GM21447 (cell line): ENCODE results near the gene OR52B6.
"Not testable (repeated sequence)": the region's sequence is repeated elsewhere in the genome, so short reads cannot be mapped to it uniquely, and the experiment has no call there.

ENCODE experiments used
- ATAC-seq: cut with Tn5 transposase; IDR thresholded peaks from one replicate; pipeline ENCODE4 v1.9.1; 2021; ENCODE audit not compliant: unreplicated experiment

Gene OR52B6, protein sequence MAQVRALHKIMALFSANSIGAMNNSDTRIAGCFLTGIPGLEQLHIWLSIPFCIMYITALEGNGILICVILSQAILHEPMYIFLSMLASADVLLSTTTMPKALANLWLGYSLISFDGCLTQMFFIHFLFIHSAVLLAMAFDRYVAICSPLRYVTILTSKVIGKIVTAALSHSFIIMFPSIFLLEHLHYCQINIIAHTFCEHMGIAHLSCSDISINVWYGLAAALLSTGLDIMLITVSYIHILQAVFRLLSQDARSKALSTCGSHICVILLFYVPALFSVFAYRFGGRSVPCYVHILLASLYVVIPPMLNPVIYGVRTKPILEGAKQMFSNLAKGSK

DNA sequence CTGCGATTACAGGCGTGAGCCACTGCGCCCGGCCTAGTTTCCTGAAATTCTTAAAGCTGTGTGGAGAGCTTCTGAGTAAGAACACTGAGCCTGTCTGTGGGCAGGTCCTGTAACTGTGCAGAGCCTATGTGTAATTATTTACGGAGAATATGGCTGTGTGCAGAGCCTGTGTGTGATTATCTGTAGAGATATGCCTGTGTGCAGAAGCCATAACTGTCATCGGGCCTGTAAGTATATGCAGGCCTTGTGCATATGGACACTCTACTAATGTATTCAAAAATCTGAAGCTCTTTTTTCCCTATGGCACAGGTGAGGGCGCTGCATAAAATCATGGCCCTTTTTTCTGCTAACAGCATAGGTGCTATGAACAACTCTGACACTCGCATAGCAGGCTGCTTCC lies at the start of gene OR52B6:
Gene OR52B6, plus strand, starts transcription at position 301 of the 400 bp plus-strand sequence. Its CDS starts 0 bp downstream, at position 301.
- ATAC-seq, result no peak

DNA sequence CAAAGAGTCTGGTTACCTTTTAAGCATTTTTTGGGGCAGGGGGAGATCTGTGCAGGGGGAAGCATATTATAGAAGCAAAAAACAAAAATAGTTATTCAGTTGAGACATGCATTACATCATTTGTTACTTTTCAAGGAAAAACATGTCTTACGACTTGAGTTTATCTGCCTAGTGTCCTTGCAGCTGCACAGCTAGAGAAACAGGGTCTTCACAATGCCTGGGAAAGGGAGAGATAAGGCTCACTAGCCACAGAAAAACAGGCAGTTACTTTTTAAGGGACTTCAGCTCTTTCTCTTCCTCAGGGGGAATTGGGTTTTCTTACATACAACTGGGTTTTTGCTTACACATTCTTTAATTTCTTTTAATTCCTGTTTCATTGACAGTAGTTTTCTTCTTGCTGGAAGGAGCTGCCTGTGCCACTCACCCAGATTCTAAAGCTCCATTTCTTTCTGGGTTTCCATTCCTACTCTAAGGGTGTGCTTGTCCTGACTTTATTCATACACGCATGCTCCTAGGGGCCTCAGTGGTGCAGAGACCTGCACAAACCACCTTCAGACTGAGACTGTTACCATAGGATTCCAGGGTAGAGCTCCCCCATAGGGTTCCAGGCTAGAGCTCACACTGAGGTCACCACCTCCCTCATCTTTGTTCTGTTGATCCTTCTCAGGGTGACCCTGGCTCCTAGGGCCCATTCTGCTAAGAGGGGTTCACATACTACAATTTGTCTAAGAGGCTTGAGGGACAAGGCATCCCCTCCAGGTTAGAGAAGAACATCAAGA lies 49.4 kb upstream of the OR52B6 start:
- no peak for ATAC-seq

DNA sequence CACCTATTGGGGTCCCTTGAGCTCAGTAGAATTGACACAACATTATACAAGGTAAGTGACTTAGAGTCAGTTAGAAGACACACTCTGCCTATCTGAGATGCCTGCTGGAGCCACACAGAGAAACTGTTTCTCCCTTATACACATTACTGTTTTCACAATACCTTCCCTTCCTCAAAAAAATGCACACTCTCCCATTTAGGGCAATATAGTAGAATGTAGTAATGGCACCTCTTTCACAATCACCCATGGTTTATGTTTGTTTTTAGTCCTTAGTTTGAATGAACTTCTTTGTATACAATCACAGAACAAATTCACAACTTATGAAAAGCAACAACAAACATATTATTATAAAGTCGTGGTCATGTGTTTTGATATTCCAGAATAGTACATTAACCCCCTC lies 46.6 kb upstream of the OR52B6 start:
- no peak for ATAC-seq

DNA sequence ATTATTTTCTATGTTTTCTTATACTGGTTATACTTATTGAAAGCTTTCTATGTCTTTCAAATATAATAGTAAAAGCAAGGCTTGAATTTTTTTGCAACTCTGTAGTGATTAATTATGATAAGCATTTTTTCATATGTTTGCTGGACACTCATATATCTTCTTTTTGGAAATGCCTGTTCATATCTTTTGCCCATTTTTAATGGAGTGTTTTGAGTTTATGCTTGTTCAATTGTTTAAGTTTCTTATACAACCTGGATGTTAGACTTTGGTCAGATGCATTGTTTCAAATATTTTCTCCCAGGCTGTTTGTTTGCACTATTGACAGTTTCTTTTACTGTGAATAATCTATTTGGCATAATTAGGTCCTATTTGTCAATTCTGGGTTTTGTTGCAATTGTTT lies 44.2 kb upstream of the OR52B6 start:
- no peak for ATAC-seq

DNA sequence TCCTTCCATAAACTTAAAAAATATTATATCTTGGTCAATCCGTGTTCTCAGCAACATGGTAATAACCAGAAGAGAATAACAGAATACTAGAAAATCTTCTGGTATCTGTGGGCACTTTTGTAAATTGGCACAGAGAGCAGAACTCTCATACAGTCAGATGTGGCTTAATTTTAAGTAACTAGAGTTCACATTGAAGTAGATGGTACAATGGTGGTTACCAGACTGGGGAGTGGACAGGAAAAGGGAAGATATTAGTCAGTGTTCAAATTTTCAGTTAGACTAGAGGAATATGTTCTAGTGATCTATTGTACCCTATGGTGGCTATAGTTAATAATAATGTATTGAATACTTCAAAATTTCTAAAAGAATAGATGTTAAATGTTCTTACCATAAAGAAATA lies 39.2 kb upstream of the OR52B6 start:
- no peak for ATAC-seq

DNA sequence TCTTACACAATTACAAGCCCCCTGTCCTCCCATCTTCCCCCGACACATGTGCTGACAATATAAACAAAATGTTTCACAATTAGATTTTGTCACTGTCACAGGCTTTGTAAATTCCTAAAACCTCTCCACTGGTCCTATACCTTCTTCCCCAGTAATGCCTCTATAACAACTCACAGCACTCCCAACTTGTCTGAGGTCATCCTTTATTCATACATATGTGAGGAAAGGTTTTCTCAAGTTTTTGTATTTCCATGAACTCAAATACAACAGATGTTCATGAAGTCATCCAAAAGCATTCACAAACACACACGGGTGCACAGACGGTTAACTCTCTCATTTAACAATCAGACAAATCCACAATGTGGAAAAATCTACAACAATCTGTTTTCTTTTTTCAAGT lies 34.2 kb upstream of the OR52B6 start:
- ATAC-seq, result no peak

DNA sequence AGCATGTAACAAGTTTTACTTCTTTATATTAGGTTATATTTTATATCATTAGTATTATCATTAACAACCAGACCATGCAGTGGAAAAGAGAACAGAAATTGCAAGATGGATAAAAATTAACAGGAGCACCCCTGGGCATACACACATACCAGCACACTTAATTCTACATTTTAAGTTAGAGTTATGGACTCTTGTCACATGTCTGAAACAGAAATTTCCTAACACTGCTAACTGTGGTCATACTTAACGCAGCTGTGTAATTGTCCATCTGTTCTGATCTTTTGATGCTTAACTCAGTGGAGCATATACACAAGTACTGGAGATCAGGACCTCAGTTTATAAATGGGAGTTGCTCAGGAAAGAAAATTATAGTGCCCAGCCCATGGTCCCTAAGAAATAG lies 32.7 kb upstream of the OR52B6 start:
- ATAC-seq, result peak; percentile 40

DNA sequence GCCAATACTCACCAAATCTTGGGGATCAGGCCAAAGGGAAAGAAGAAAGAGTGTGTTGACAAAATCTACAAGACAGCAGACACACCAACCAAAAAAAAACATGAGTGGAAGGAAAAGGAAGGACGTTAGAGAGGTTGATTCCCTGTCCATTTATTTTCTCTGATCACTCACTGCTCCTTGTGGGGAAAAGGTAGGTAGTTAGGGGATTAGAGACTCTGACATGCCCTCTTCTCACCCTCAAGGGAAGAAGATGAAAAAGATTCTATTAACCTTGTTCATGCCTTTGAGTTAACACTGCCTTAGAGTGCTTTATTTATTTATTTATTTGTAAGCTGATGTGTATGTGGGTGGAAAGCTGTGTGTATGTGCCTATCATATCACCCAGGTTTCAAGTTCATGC lies 32.2 kb upstream of the OR52B6 start, which contains the start of gene OR52H1:
Gene OR52H1, minus strand, starts transcription at position 101 of the 400 bp plus-strand sequence. CDS start 3,035 bp downstream, outside the sequence.
- no peak for ATAC-seq

DNA sequence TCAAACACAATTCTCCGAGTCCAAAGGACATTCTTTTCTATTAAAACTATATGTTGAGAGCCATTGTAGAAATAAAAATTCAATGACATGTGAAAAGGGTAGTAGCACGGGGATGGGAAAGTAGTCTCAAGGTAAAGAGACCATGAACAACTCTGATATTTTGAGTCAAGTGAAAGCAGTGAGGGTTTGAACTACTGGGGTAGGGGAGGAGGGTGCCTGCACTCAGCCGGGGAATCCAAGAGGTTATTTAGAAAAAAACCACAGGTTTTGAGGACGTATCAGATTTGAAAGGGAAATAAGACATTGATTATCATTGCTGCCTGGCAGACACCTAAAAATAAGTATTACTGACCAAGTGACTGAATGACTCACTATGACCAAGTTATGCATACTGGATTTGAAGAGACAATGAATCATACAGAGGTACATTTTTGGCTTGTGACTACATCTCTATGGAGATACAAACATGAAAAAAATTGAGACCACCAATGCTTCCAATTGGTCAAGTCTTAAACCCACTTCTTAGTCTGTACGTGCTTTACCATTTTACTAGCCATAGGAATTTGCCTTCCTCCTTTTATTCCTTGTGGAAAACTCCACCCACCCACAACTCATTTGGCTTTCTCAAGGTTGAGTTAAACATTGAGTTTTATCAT lies 30.1 kb upstream of the OR52B6 start:
- ATAC-seq, result peak; percentile 65

DNA sequence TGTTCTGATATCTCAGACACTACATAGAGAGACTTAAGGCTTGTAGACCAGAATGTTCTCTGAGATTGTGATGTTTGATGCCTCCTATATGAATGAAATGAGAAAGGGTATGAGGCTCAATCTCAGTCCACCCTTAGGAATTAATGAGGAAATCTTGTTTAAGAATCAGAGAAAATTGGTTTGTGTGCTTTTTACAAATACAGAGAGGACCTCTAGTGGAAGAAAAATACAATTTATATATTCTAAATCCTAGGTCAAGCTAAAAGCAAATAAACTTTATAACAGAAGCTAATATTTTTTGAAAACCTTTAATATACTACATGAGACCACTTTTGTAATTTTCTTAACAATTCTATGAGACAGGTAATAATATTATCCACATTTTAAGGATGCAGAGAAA lies 27.3 kb upstream of the OR52B6 start:
- no peak for ATAC-seq

DNA sequence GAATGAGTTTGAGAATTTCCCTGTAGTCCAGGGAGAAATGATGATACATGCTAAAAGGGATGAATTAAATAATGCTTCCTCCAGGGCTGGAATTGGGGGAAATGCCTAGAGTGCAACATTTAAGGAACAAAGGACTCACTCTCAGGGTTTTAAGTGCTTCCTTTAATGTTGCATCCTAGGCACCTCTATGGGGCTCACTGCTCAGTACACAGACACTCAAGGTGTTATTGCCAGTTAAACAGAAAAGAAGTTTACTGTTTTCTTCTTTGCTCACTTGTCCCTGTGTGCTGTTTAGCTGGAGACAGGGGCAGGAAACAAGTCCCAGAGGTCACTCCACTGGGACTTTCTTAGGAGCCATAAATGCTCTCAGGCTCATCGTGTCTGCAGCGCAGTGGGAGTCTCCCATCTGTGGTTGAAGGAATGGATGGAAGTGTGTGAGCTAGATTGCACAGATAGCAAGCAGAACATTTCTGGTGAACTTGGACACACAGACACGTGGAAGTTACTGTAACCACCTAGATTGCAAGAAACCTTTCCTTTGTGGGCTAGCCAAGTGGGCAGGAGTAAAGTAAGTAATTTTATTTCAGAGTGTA lies 24.0 kb upstream of the OR52B6 start:
- no peak for ATAC-seq

DNA sequence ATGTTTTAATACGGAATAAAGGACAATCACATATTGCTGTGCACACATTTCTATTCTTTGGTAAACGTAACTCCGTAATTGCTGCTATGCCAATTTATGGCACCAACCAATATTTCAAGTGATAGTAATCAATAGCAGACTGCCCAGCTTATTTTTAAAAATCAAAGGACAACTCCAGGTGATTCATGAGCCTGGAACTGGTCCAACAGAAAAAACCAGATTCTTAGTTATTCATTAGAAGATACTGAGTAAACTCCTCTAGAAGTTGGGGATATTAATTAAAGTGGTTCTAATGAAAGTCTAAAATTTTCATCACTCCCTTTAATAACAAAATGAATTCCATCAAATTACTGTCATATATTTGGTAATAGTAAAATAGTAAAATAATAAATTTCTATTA lies 22.9 kb upstream of the OR52B6 start:
- no peak for ATAC-seq

DNA sequence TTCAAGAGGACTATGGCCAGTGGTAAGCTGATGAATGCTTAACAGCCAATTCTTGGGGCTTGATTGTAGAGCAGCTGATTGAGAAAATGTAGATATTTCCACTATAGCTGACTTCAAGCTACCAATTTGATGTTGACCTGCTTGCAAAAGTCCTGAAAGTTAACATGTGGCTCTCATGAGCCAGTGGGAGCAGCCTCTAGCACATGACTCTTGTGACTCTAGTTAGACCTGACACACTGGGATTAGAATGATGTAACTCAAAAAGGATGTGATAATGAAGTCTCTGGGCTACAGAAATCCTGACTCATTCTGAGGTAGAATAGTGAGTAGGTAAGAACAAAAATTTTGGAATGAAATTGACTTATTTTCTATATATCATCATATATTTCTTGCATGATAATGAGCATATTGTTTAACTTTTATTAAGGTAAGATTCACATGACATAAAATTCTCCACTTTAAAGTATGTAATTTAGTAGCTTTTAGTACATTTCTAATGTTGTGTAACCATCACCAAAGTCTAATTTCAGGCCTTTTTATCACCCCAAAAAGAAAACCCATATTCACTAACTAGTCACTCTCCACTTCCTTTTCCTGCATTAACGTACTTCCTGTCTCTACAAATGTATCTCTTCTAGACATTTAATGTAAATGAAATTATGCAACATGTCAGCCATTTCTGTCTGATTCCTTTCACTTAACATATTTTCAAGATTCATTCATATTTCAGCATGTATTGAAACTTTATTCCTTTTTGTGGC lies 16.2 kb upstream of the OR52B6 start:
- ATAC-seq, result no peak

DNA sequence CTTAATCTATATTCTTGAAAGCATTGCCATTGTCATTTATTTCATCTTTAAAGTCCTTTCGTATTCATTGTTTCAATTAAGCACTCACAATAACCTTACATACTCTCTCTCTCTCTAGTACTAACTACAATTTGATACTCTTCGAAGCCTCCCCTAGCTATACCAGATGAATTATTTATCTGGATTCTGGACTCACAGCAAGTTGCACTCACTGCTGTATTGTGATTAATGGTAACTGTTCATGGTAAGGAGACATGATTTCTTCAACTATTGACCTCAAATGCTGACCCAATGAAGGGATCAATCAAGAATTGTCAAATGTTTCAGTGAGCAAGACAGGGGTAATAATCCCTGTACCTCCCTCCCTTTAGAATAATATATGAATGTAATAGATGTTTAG lies 6.0 kb upstream of the OR52B6 start:
- no peak for ATAC-seq

DNA sequence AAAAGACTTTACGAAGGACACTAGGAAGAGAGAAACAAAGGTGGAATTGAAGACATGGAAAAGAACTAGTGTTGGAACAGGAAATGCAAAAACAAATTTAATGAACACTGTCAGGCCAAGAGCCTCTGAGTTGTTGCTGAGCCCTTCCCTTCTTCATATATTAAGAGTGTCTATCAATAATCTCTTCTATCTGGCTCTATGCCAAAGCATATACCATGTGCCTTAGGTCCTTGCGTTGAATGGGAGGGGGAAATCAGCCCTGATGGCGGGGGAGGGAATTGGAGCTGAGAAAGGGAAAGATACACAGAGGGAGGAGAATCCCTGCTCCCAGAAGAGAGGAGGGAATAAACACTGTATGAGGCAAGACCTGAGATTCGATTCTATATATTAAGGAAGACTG lies 5.5 kb upstream of the OR52B6 start:
- ATAC-seq, result no peak

DNA sequence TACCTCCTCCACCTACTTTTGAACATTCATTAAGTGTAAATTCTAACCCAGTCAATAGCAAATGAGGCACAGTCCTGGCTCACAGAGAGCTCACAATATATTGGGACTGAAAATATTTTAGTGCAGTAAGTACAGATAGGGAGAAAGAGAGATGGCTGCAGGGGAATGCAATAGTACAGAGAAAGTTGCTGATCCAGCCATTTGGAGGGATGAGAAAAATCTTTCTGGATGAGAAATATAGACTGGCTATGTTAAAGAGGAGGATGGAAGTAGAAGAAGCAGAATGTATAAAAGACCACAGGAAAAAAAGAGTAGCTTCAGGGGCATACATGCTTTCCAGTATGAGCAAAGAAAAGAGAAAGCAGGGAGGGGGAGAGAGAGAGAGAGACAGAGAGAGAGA lies 3.6 kb upstream of the OR52B6 start:
- no peak for ATAC-seq

DNA sequence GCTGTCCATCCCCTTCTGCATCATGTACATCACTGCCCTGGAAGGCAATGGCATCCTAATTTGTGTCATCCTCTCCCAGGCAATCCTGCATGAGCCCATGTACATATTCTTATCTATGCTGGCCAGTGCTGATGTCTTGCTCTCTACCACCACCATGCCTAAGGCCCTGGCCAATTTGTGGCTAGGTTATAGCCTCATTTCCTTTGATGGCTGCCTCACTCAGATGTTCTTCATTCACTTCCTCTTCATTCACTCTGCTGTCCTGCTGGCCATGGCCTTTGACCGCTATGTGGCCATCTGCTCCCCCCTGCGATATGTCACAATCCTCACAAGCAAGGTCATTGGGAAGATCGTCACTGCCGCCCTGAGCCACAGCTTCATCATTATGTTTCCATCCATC lies 337 bp downstream of the OR52B6 start:
- ATAC-seq, result no peak

DNA sequence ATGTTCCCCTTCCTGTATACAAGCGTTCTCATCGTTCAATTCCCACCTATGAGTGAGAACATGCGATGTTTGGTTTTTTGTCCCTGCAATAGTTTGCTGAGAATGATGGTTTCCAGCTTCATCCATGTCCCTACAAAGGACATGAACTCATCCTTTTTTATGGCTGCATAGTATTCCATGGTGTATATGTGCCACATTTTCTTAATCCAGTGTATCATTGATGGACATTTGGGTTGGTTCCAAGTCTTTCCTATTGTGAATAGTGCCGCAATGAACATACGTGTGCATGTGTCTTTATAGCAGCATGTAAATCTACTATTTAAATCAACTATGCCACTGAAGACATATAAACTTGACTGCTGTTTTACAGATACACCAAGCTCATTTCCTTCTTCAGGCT lies 3.8 kb downstream of the OR52B6 start:
- ATAC-seq, result not testable (repeated sequence)

DNA sequence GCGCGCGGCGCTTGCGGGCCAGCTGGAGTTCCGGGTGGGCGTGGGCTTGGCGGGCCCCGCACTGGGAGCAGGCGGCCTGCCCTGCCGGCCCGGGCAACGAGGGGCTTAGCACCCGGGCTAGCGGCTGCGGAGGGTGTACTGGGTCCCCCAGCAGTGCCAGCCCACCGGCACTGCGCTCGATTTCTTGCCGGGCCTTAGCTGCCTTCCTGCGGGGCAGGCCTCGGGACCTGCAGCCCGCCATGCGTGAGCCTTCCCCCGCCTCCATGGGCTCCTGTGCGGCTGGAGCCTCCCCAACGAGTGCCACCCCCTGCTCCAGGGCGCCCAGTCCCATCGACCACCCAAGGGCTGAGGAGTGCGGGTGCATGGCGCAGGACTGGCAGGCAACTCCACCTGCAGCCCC lies 9.2 kb downstream of the OR52B6 start:
- not testable (repeated sequence) for ATAC-seq

DNA sequence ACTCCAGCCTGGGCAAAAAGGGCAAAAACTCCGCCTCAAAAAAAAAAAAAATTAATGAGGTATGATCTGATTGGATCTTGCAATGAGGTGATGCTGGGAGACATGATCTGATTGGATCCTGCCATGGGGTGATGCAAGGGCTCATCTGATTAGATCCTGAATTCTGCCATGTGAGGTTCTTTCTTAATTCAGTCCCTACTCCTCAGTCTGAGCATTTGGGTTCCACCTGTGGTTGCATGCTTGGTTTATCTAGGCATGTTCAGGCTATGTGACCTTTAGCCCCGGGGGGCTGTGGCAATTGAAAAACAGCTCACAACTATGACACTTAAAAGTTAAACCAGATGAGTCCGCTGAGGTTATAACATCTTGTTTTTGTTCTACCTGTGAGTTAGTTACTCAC lies 10.9 kb downstream of the OR52B6 start:
- no peak for ATAC-seq

DNA sequence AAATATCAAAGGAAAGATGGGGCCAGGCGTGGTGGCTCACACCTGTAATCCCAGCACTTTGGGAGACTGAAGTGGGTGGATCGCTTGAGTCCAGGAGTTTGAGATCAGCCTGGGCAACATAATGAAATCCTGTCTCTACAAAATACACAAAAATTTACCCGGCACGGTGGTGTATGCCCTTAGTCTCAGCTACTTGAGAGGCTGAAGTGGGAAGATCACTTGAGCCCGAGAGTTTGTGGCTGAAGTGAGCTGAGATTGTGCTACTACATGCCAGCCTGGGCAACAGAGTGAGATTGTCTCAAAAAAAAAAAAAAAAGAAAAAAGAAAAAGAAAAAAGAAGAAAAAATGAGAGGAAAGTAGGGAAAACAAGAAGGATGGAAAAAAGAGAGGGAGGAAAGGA lies 11.9 kb downstream of the OR52B6 start:
- ATAC-seq, result no peak
